GM21526 (cell line): Measurements from ENCODE around the gene CYSLTR2.

ENCODE experiments used
- ATAC-seq: cut with Tn5 transposase; IDR thresholded peaks from one replicate; pipeline ENCODE4 v1.9.1; 2021; ENCODE audit warnings: moderate library complexity; ENCODE audit not compliant: unreplicated experiment, low FRiP score

CYSLTR2 gene, protein sequence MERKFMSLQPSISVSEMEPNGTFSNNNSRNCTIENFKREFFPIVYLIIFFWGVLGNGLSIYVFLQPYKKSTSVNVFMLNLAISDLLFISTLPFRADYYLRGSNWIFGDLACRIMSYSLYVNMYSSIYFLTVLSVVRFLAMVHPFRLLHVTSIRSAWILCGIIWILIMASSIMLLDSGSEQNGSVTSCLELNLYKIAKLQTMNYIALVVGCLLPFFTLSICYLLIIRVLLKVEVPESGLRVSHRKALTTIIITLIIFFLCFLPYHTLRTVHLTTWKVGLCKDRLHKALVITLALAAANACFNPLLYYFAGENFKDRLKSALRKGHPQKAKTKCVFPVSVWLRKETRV

DNA sequence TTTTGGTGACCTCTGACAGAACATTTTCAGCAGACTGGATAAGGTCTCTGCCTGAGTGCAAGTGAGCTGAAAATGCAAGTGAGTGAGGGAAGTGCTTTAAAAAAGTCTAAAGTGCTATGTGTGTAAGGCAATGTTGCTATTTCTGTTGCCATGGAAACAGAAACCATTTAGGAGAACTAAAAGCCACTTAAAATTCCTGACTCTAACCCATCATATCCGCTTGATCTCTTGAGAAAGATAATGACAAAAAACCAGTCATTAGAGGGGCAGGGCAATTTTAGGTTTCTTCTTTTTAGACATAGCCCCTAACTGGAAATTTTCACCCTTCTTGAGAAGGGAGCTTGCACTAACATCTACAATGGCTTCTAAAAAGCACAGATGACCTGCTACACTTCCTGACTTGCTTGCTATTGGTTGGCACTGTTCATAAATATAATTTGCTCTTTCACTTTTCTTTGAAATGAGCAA is at the start of gene CYSLTR2:
Gene CYSLTR2, plus strand, starts transcription at position 458 of the 468 bp plus-strand sequence. CDS start 52,889 bp downstream, outside the sequence.
- no peak for ATAC-seq

- ATAC-seq: no peak
These were observed 38.7 kb upstream of the CYSLTR2 start for GRCh38 chr13:48615049-48615448.

- ATAC-seq: no peak
These were observed 34.8 kb upstream of the CYSLTR2 start for GRCh38 chr13:48618937-48619336.

DNA sequence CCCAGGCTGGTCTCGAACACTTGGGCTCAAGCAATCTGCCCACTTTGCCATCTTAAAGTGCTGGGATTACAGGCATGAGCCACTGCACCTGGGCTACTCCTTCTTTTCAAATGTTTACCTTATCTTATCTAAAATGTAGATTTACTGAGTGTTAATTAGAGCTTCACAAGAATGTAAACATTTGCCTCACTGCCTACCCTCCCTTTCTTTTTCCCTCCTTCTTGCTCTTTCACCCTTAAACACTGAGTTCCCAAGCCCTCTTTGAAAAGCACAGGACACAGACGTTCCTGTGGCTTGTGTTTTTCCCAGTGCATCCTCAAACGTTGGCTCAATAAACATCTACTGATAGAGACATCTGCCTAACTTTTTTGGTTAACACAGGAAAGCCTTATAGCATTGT is 32.7 kb upstream of the CYSLTR2 start:
- no peak for ATAC-seq

DNA sequence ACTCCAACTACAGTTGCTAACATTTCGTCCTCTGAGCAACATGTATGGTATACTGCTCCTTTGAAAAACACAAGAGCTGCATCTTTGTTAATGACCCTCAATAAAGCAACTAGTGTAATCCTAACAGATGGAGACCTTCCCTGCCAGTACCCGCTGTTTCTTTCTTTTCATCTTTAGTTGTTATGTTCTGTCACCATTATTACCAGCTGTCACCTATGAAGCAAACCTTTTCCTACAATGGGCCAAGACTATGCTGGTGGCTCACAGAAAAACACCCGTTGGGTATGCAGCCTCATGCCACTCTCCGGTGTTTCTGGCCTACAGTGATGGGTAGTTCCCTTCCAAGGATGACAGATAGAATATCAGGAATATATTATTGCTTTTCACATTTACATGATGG is 29.7 kb upstream of the CYSLTR2 start:
- ATAC-seq: no peak

- ATAC-seq: no peak
These were observed 28.9 kb upstream of the CYSLTR2 start for GRCh38 chr13:48624858-48625257.

DNA sequence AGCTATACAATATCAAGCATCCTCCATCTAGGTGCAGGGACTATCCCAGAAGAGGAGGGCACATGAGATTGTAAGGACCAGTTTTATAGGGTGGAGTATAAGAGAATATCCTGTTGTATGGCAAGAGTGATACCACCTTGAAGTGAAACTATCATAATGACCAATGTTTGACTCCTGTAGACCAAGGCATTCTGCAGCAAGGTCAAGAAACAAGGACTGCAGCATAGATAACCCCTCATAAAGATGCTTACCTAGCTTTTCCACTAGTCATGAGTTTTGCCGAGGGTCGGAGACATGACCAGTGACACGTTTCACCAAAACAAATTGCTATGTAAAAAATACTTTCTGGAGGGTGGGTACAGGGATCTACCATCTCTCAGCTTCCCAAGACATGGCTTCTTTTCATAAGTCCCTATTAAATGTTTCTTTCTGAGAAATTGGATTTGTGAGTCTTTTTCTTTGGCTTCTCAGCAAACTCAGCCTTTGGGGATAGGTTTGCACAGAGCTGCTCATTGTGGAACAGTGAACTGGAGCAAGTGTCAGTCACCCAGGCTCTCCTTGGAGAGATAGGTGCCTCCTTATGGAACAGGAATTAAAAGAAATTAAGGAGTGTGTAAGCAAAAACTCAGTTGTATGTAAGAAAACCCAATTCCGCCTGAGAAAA is 28.2 kb upstream of the CYSLTR2 start:
- no peak for ATAC-seq

DNA sequence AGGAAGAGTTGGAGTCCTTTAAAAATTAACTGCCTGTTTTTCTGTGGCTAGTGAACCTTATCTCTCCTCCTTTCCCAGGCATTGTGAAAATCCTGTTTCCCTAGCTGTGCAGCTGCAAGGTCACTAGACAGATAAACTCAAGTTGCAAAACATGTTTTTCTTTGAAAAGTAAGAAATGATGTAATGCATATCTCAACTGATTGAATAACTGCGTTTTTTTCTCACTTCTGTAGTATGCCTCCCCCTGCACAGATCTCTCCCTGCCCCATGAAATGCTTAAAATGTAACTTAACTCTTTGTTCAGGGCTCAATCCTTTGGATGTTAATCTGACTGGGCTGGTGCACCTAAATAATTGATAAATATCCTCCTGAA is 27.7 kb upstream of the CYSLTR2 start:
- ATAC-seq: no peak

DNA sequence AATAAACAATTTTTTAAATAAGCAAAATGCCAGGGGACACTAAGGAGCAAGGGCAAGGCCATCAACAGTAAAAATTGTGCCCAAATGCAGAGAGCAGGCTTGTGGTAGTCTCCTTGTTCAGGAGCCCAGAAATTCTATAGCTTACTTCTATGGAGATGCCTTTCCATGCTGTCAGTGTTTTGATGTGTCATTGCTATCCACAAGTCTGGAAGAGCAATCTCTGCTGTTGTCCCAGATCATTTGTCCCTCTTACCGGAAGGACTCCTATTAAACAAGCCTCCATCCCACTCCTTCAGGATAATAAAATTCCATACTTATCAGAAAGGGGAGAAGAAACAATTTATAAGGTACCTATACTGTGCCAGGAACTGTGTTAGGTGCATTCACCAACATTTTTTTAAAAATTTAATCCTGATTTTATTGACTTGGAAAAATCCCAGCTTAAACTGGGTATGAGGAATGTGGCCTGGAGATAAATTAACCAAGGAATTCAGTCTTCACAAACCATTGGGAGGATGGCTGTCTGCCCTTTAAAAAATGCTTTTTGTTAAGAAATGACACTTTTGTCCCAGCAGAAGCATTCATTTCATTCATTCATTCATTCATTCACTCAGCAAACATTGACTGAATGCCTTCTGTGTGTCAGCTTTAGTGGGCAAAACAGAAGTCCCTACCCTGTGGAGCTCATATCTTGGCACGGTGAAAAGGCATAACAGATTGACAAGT is 26.8 kb upstream of the CYSLTR2 start:
- no peak for ATAC-seq

DNA sequence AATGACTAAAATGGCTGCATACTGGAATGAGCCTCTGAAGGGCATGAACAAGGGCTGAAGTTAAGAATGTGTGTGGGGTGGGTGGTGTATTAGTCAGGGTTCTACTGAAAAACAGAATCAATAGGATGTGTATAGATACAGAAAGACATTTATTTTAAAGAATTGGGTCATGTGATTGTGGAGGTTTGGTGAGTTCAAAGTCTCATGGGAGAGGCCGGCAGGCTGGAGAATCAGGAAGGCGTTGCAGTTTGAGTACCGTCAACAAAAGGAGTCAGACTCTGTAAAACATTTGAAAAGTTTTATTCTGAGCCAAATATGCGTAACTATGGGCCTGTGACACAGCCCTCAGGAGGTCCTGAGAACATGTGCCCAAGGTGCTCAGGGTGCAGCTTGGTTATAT is 24.5 kb upstream of the CYSLTR2 start:
- no peak for ATAC-seq

DNA sequence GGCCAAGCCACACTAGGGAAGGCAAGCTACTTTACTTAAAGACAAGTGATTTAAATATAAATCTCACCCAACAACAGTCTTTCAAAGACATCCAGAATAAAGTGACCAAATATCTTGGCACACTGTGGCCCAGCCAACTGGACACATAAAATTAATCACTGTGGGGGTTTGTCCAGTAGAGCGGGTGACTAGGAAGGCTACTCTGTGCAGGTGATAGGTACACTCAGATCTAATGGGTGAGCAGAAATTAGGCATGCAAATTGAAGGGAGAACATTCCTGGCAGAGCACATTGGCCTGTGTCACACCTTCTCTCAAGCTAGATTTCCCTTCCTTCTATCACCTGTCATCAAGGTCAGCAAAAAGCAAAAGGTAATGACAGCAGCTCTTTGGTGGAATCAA is 23.4 kb upstream of the CYSLTR2 start:
- no peak for ATAC-seq

GRCh38 chr13:48630773-48631172 is 23.0 kb upstream of the CYSLTR2 start:
- ATAC-seq: no peak

DNA sequence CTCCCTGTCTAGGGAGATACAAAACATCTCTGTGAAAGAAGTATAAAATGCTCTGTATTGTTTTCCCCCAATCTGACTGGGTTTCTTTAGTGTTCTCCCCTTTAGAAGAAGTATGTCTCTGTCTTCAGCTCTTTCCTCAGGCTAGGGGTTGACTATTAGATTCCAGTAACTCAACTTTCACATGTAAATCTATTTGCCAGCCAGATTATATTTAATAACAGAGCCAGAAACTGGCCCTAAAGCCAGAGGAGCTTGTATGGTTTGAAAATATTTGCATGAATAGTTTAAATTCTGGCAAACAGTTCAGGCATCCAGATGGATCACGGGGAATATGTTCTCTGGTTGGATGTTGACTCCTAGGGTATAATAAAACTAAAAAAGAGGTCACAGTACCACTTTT is 22.3 kb upstream of the CYSLTR2 start:
- no peak for ATAC-seq

- no peak for ATAC-seq
These were observed 20.0 kb upstream of the CYSLTR2 start for GRCh38 chr13:48633700-48634099.

DNA sequence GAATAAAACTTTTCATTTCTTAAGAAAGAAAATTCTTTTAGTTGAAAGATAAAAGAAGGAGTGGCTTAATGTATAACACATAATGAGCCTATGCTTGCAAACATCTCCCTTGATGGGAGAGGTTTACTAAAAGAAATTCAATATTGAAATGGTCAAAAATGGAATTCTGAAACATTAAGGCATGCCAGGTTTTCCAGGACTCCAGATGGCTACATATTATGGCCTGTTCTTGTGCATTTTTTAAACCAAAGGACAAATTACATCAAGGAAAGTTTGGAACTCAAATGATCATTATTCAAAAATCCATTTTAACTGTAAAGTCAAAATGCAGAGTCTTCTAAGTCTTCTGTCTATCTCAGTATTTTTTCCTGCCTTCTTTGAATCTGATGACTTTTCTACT is 19.1 kb upstream of the CYSLTR2 start:
- no peak for ATAC-seq

- no peak for ATAC-seq
These were observed 18.3 kb upstream of the CYSLTR2 start for GRCh38 chr13:48635478-48635877.

GRCh38 chr13:48636550-48636949 is 17.2 kb upstream of the CYSLTR2 start:
- ATAC-seq: no peak

- ATAC-seq: no peak
These were observed 16.1 kb upstream of the CYSLTR2 start for GRCh38 chr13:48637601-48638000.

DNA sequence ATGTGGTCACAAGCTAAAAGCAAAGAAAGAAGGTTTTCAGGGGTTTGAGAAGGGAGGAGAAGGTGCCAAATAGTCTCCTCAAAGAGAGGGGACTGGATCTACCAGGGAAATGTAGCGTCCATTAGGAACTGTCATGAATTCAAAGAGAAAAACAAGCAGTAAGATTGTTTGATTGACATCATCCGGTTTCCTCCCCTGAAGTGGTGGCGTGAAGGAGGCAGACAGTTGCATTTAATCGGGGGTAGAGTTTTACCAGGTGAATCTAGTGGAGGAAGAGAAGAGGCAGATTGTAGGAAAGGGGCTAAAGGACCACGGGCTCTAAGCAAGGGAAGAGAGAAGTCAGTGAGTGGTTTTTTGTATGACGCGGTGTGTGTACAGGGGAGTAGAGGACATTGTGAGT is 13.0 kb upstream of the CYSLTR2 start:
- ATAC-seq: no peak

- ATAC-seq: no peak
These were observed 12.3 kb upstream of the CYSLTR2 start for GRCh38 chr13:48641404-48641803.

GRCh38 chr13:48642061-48642460 is 11.7 kb upstream of the CYSLTR2 start:
- ATAC-seq: no peak
